IMR-90 (cell line): ENCODE results near the gene EFHD2. TPM values are rescaled to one million over a fixed set of nuclear protein-coding genes. Genes with fewer than 3 reads are reported as not detected.

Experiments used
- ATAC-seq: fragments of 200-7000 bp; cut with Tn5 transposase; 2 replicates; pipeline ENCODE4 v1.9.1; 2020; ENCODE audit warnings: low read depth, mild to moderate bottlenecking, moderate library complexity
- BruUV-seq: library from RNA; stranded (reverse); fragments of 400-500 nt; replicated peaks from 2 replicates; lab custom pipeline; 2021; lab: Mats Ljungman, UMichigan
- CTCF ChIA-PET: fragments of 300-600 bp; formaldehyde crosslinking; extraction: SDS; loops from one replicate; lab custom pipeline; 2021; ENCODE audit warnings: antibody characterized with exemption; lab: Yijun Ruan, JAX
- POLR2A ChIA-PET: fragments of 300-600 bp; sonication (Branson Sonifier 250); formaldehyde crosslinking; loops from one replicate; lab custom pipeline; 2022; ENCODE audit warnings: antibody characterized with exemption; ENCODE audit not compliant: unreplicated experiment; lab: Charles Lee
- DNase-seq: peaks from one replicate; pipeline ENCODE4 v3.0.0; 2013
- H2AFZ ChIP-seq: replicated peaks from 2 replicates; pipeline ENCODE3; 2013; ENCODE audit warnings: low read length, mild to moderate bottlenecking; ENCODE audit not compliant: poor library complexity
- H2AK5ac ChIP-seq: 2 replicates; pipeline ENCODE4 v1.6.1; 2013; ENCODE audit warnings: low read depth, low read length, inconsistent platforms
- H2AK9ac ChIP-seq: replicated peaks from 2 replicates; pipeline ENCODE3; 2013; ENCODE audit warnings: mild to moderate bottlenecking, low read depth, low read length, moderate library complexity; ENCODE audit not compliant: poor library complexity
- H2BK120ac ChIP-seq: 2 replicates; pipeline ENCODE4 v1.6.1; 2013; ENCODE audit warnings: low read depth, low read length, inconsistent platforms
- H2BK15ac ChIP-seq: 3 replicates; pipeline ENCODE4 v1.6.1; 2013; ENCODE audit warnings: low read depth, low read length, inconsistent platforms
- H2BK20ac ChIP-seq: 2 replicates; pipeline ENCODE4 v1.6.1; 2013; ENCODE audit warnings: low read depth, mild to moderate bottlenecking, inconsistent platforms, low read length, moderate library complexity
- H2BK5ac ChIP-seq: 2 replicates; pipeline ENCODE4 v1.6.1; 2013; ENCODE audit warnings: mild to moderate bottlenecking, low read depth, low read length, inconsistent platforms; ENCODE audit not compliant: poor library complexity, severe bottlenecking
- H3K14ac ChIP-seq: replicated peaks from 2 replicates; pipeline ENCODE4 v1.6.1; 2013; ENCODE audit warnings: low read depth, low read length, inconsistent platforms
- H3K18ac ChIP-seq: 2 replicates; pipeline ENCODE4 v1.6.1; 2013; ENCODE audit warnings: low read depth, low read length, control low read depth
- H3K23ac ChIP-seq: 2 replicates; pipeline ENCODE4 v1.6.1; 2013; ENCODE audit warnings: low read depth, low read length, inconsistent platforms
- H3K27ac ChIP-seq: 2 replicates; pipeline ENCODE4 v1.5.1; 2013; ENCODE audit warnings: mild to moderate bottlenecking, control low read depth, low read length; ENCODE audit not compliant: insufficient read depth
- H3K27me3 ChIP-seq: 2 replicates; pipeline ENCODE4 v1.6.1; 2013; ENCODE audit warnings: low read length; ENCODE audit not compliant: control insufficient read depth, insufficient read depth
- H3K36me3 ChIP-seq: 2 replicates; pipeline ENCODE4 v1.6.1; 2013; ENCODE audit warnings: low read length, mixed read lengths; ENCODE audit not compliant: control insufficient read depth, insufficient read depth
- H3K4ac ChIP-seq: 2 replicates; pipeline ENCODE4 v1.6.1; 2013; ENCODE audit warnings: low read depth, low read length, inconsistent platforms
- H3K4me1 ChIP-seq: 2 replicates; pipeline ENCODE4 v1.6.1; 2013; ENCODE audit warnings: low read length, mixed read lengths; ENCODE audit not compliant: control insufficient read depth, insufficient read depth
- H3K4me2 ChIP-seq: 2 replicates; pipeline ENCODE4 v1.6.1; 2013; ENCODE audit warnings: low read depth, mild to moderate bottlenecking, control low read depth, low read length, moderate library complexity
- H3K4me3 ChIP-seq: 2 replicates; pipeline ENCODE4 v1.5.1; 2013; ENCODE audit warnings: low read depth, mild to moderate bottlenecking, control low read depth, low read length, moderate library complexity; ENCODE audit not compliant: insufficient read depth
- H3K56ac ChIP-seq: 2 replicates; pipeline ENCODE4 v1.6.1; 2013; ENCODE audit warnings: low read length, inconsistent platforms; ENCODE audit not compliant: insufficient read depth; ENCODE audit errors: extremely low read depth
- H3K79me1 ChIP-seq, 2 experiments: 2 replicates each; pipeline ENCODE4 v1.6.1; 2013; ENCODE audit warnings: low read length in 2 of 2, inconsistent platforms in 1 of 2, low read depth in 1 of 2
- H3K9ac ChIP-seq: 2 replicates; pipeline ENCODE4 v1.6.1; 2013; ENCODE audit warnings: low read depth, low read length, control low read depth
- H3K9me1 ChIP-seq: 2 replicates; pipeline ENCODE4 v1.6.1; 2013; ENCODE audit warnings: low read length, inconsistent platforms; ENCODE audit not compliant: insufficient read depth
- H3K9me3 ChIP-seq: 2 replicates; pipeline ENCODE4 v1.6.1; 2013; ENCODE audit warnings: low read length; ENCODE audit not compliant: control insufficient read depth, insufficient read depth
- H4K20me1 ChIP-seq: 2 replicates; pipeline ENCODE4 v1.6.1; 2013; ENCODE audit warnings: low read length, inconsistent platforms; ENCODE audit not compliant: insufficient read depth
- H4K5ac ChIP-seq: 2 replicates; pipeline ENCODE4 v1.6.1; 2013; ENCODE audit warnings: mild to moderate bottlenecking, low read depth, low read length, control low read depth
- H4K8ac ChIP-seq, 2 experiments: 2 replicates each; pipeline ENCODE4 v1.6.1; 2013; ENCODE audit warnings: low read depth in 2 of 2, low read length in 2 of 2, control low read depth in 1 of 2, inconsistent platforms in 1 of 2
- H4K91ac ChIP-seq: 2 replicates; pipeline ENCODE4 v1.6.1; 2013; ENCODE audit warnings: low read depth, low read length, inconsistent platforms; ENCODE audit not compliant: insufficient read depth
- BHLHE40 ChIP-seq: fragments of 150-350 bp; IDR thresholded peaks from 2 replicates; pipeline ENCODE4 v1.6.1; 2016; ENCODE audit warnings: mild to moderate bottlenecking, low read depth, low read length
- CEBPB ChIP-seq: IDR thresholded peaks from 2 replicates; pipeline ENCODE4 v1.6.1; 2012; ENCODE audit warnings: low read depth, low read length, improper control_type of control experiment
- CHD1 ChIP-seq: IDR thresholded peaks from 2 replicates; pipeline ENCODE4 v1.6.1; 2012; ENCODE audit warnings: low read depth, low read length, improper control_type of control experiment
- FOS ChIP-seq: fragments of 150-350 bp; IDR thresholded peaks from 2 replicates; pipeline ENCODE4 v1.6.1; 2016; ENCODE audit warnings: low read depth, low read length
- MAFK ChIP-seq: IDR thresholded peaks from 2 replicates; pipeline ENCODE4 v1.6.1; 2012; ENCODE audit warnings: low read depth, low read length, improper control_type of control experiment
- MAZ ChIP-seq: IDR thresholded peaks from 2 replicates; pipeline ENCODE4 v1.6.1; 2012; ENCODE audit warnings: low read depth, mild to moderate bottlenecking, low read length, improper control_type of control experiment, moderate library complexity, borderline replicate concordance
- MXI1 ChIP-seq: IDR thresholded peaks from 2 replicates; pipeline ENCODE4 v1.6.1; 2012; ENCODE audit warnings: low read depth, mild to moderate bottlenecking, low read length, moderate library complexity, borderline replicate concordance
- NFE2L2 ChIP-seq: fragments of 150-350 bp; IDR thresholded peaks from 2 replicates; pipeline ENCODE4 v1.6.1; 2016; ENCODE audit warnings: low read depth, mild to moderate bottlenecking, low read length
- POLR2A ChIP-seq: IDR thresholded peaks from 2 replicates; pipeline ENCODE4 v1.6.1; 2012; ENCODE audit warnings: mild to moderate bottlenecking, low read depth, low read length
- RAD21 ChIP-seq: IDR thresholded peaks from 2 replicates; pipeline ENCODE4 v1.6.1; 2012; ENCODE audit warnings: low read length, improper control_type of control experiment
- RCOR1 ChIP-seq: IDR thresholded peaks from 2 replicates; pipeline ENCODE4 v1.6.1; 2012; ENCODE audit warnings: mild to moderate bottlenecking, low read length, improper control_type of control experiment; ENCODE audit not compliant: insufficient replicate concordance
- RFX5 ChIP-seq: IDR thresholded peaks from 2 replicates; pipeline ENCODE4 v1.8.0; 2012; ENCODE audit warnings: low read depth, mild to moderate bottlenecking, low read length, moderate library complexity
- SMC3 ChIP-seq: fragments of 150-350 bp; IDR thresholded peaks from 2 replicates; pipeline ENCODE4 v1.6.1; 2016; ENCODE audit warnings: low read depth, mild to moderate bottlenecking, antibody characterized with exemption, low read length, moderate library complexity
- WGBS, 2 experiments: methylation state at CpG; one replicate each; pipeline versions ENCODE4 v1.1.5 to v1.1.7; 2013; ENCODE audit warnings: missing lambda C conversion rate in 2 of 2; ENCODE audit not compliant: insufficient read length in 1 of 2; ENCODE audit errors: extremely low coverage in 2 of 2; 5-methylcytosine and 5-hydroxymethylcytosine counted together
- dilution Hi-C: fragments of 300-500 bp; cut with HindIII; formaldehyde crosslinking; loops from one replicate; pipeline ENCODE4 v1.14.3; 2018; ENCODE audit warnings: low sequenced_read_pairs; ENCODE audit not compliant: unreplicated experiment
- in situ Hi-C: fragments of 300-500 bp; cut with MboI; formaldehyde crosslinking; loops from 3 replicates; pipeline ENCODE4 v1.14.3; 2019; ENCODE audit warnings: low sequenced_read_pairs, inconsistent platforms, mixed read lengths
- intact Hi-C: fragments of 100-400 bp; cut with micrococcal nuclease; formaldehyde crosslinking; loops from 2 replicates; pipeline ENCODE4 v1.10.0; 2022
- polyA plus RNA-seq, 3 experiments: library from polyadenylated mRNA; depleted of rRNA; stranded (reverse); fragments of >200 nt; gene quantifications; 2 replicates each; pipeline ENCODE4 v1.2.3, GENCODE V29; 2012; ENCODE audit warnings: low replicate concordance in 1 of 3
- total RNA-seq: library from RNA; depleted of rRNA; stranded (reverse); fragments of >200 nt; gene quantifications from 2 replicates; pipeline ENCODE4 v1.2.3, GENCODE V29; 2012
- TF ChIP-seq, protein P1 (sequence below): conservative IDR thresholded peaks from 2 replicates; pipeline ENCODE4 v1.5.1; 2012; ENCODE audit warnings: mild to moderate bottlenecking, low read depth, low read length, improper control_type of control experiment
- TF ChIP-seq, protein P2 (sequence below): fragments of 150-350 bp; IDR thresholded peaks from 2 replicates; pipeline ENCODE4 v1.6.1; 2017; ENCODE audit warnings: mild to moderate bottlenecking, antibody characterized with exemption, low read length, low read depth
- TF ChIP-seq, protein P3 (sequence below): fragments of 150-350 bp; IDR thresholded peaks from 2 replicates; pipeline ENCODE4 v1.6.1; 2016; ENCODE audit warnings: low read depth, mild to moderate bottlenecking, low read length, moderate library complexity, borderline replicate concordance

EFHD2 gene
- total and polyA plus RNA-seq, 2 of the 4 experiments (the other 2 are of a cell fraction) = 22.6 to 58.9 TPM

DNA sequence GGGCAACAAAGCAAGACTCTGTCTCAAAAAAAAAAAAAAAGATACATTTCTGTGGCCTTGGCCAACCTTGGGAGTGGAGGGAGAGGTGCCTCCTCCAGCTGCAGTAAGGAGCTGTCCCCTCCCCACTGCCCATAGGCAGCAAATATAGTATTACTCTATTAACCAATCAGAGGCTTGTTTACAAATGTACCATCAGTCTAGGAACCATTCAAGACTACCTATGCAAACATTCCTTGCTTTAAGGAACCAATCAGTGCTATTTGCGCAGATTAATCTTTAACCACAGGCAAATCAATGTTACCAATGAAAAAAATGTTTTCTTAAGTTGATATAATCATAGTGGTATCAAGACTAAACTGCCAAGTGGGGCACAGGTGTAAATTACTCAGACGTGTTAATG lies 47.9 kb downstream of the EFHD2 start:
- no peak overlapping the region for H3K14ac ChIP-seq
- WGBS, 2 experiments = no CpG with 5 or more reads among the region's 2 CpGs
- H3K27ac ChIP-seq = no peak overlapping the region
- H3K4me3 ChIP-seq = no peak overlapping the region
- no peaks in the 10 kb centered on the region for H3K36me3 ChIP-seq
- ATAC-seq (no peak), DNase-seq (no peak)
- TF ChIP-seq, protein P1, sequence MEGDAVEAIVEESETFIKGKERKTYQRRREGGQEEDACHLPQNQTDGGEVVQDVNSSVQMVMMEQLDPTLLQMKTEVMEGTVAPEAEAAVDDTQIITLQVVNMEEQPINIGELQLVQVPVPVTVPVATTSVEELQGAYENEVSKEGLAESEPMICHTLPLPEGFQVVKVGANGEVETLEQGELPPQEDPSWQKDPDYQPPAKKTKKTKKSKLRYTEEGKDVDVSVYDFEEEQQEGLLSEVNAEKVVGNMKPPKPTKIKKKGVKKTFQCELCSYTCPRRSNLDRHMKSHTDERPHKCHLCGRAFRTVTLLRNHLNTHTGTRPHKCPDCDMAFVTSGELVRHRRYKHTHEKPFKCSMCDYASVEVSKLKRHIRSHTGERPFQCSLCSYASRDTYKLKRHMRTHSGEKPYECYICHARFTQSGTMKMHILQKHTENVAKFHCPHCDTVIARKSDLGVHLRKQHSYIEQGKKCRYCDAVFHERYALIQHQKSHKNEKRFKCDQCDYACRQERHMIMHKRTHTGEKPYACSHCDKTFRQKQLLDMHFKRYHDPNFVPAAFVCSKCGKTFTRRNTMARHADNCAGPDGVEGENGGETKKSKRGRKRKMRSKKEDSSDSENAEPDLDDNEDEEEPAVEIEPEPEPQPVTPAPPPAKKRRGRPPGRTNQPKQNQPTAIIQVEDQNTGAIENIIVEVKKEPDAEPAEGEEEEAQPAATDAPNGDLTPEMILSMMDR = no peak
- TF ChIP-seq RFX5 (no peak), MXI1 (no peak), MAZ (no peak), NFE2L2 (no peak), CHD1 (no peak), POLR2A (no peak), RAD21 (no peak), MAFK (no peak), CEBPB (no peak), SMC3 (no peak), FOS (no peak), BHLHE40 (no peak), RCOR1 (no peak)
- TF ChIP-seq, protein P2, sequence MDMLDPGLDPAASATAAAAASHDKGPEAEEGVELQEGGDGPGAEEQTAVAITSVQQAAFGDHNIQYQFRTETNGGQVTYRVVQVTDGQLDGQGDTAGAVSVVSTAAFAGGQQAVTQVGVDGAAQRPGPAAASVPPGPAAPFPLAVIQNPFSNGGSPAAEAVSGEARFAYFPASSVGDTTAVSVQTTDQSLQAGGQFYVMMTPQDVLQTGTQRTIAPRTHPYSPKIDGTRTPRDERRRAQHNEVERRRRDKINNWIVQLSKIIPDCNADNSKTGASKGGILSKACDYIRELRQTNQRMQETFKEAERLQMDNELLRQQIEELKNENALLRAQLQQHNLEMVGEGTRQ = no peak
- TF ChIP-seq, protein P3, sequence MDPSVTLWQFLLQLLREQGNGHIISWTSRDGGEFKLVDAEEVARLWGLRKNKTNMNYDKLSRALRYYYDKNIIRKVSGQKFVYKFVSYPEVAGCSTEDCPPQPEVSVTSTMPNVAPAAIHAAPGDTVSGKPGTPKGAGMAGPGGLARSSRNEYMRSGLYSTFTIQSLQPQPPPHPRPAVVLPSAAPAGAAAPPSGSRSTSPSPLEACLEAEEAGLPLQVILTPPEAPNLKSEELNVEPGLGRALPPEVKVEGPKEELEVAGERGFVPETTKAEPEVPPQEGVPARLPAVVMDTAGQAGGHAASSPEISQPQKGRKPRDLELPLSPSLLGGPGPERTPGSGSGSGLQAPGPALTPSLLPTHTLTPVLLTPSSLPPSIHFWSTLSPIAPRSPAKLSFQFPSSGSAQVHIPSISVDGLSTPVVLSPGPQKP = no peak
- ChIA-PET CTCF (no interaction called here), POLR2A (no interaction called here)
- H4K91ac ChIP-seq = no peak overlapping the region
- no peak overlapping the region for H3K56ac ChIP-seq
- no peak overlapping the region for H2BK120ac ChIP-seq
- no peak overlapping the region for H4K5ac ChIP-seq
- H3K9me3 ChIP-seq = no peaks in the 10 kb centered on the region
- H2BK20ac ChIP-seq = no peak overlapping the region
- no peaks in the 10 kb centered on the region for H3K27me3 ChIP-seq
- H3K79me1 ChIP-seq = no peaks in the 10 kb centered on the region
- no peak overlapping the region for H4K8ac ChIP-seq
- BruUV-seq = no TSS peak
- no peak overlapping the region for H3K4me2 ChIP-seq
- no peak overlapping the region for H2AK5ac ChIP-seq
- in situ Hi-C loops (no loop called here), intact Hi-C loops (no loop called here), dilution Hi-C loops (no loop called here)
- H3K9ac ChIP-seq = no peak overlapping the region
- H4K20me1 ChIP-seq = no peaks in the 10 kb centered on the region
- no peak overlapping the region for H2BK5ac ChIP-seq
- H3K4me1 ChIP-seq = 0 out of 2 replicates have a peak, but pooled peaks cover 4% of the 10 kb centered on the region
- H3K4ac ChIP-seq = no peak overlapping the region
- H2AK9ac ChIP-seq = no peak overlapping the region
- no peaks in the 10 kb centered on the region for H3K9me1 ChIP-seq
- no peak overlapping the region for H3K18ac ChIP-seq
- no peak overlapping the region for H3K23ac ChIP-seq
- no peak overlapping the region for H2AFZ ChIP-seq
- no peak overlapping the region for H2BK15ac ChIP-seq
